Measurements from ENCODE around the gene PCMT1. TPM values are rescaled to one million over a fixed set of nuclear protein-coding genes. Genes with fewer than 3 reads are reported as not detected.
"Not testable (repeated sequence)": the region's sequence is repeated elsewhere in the genome, so short reads cannot be mapped to it uniquely, and the experiment has no call there.

Gene PCMT1
- total RNA-seq, 2 donors from 2014 or later: 32.4 to 32.9 TPM

DNA sequence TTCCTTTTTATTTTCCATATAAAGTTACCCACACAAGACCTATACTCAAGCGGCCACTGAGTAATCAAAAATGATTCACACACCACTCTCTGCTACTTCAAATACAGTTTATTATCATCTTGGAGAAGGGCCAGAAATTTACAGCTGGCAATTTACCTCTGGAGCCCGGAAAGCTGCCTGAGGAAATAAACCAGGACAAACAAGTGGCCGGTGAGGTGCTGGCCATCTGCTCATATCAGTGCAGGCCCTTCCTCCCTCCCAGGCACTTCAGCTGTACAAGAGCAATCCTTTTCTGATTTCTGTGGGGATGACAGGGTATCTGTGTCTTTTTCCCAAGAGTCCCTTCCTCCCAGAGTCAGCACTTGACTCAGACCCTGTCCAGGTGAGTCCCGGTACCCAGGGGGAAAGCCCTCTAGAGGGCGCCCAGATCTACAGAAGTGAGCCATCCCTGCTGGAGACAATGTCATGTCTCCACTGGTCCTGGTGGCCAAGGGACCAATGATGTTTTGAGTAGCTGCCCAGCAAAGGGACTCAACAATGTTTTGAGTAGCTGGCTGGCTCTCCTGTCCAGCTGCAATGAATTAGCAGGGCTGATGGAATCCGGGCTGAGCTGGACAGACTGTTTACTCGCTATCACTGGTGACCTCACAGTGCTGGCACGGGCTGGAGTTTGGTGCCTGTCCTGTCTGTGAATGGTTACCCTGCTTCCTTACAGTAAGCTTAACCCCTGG is 91.0 kb downstream of the PCMT1 start:
- DNase-seq: peak in 1 of 3 donors; percentile 24
- H3K36me3 Mint-ChIP-seq (ENCODE audit: low read depth): peaks cover 3% of the 10 kb centered on the region
- H3K27me3 Mint-ChIP-seq: no peaks in the 10 kb centered on the region
- ATAC-seq: peak; percentile 61
- no peak overlapping the region for H3K27ac Mint-ChIP-seq
- no peaks in the 10 kb centered on the region for H3K4me1 Mint-ChIP-seq
- no peaks in the 10 kb centered on the region for H3K9me3 ChIP-seq (ENCODE audit: control insufficient read depth, low read length, poor library complexity, severe bottlenecking)
- H3K4me3 Mint-ChIP-seq: no peak overlapping the region

- no peaks in the 10 kb centered on the region for H3K27me3 Mint-ChIP-seq
- DNase-seq: no peak
- no peaks in the 10 kb centered on the region for H3K4me1 Mint-ChIP-seq
- H3K9me3 ChIP-seq (ENCODE audit: control insufficient read depth, low read length, poor library complexity, severe bottlenecking): no peaks in the 10 kb centered on the region
- H3K36me3 Mint-ChIP-seq (ENCODE audit: low read depth): peaks cover 3% of the 10 kb centered on the region
- no peak overlapping the region for H3K27ac Mint-ChIP-seq
- ATAC-seq: no peak
- no peak overlapping the region for H3K4me3 Mint-ChIP-seq
Measured at GRCh38 chr6:149842331-149842730, 92.8 kb downstream of the PCMT1 start.

GRCh38 chr6:149843051-149843633 is 93.6 kb downstream of the PCMT1 start:
- no peak for DNase-seq
- no peaks in the 10 kb centered on the region for H3K4me1 Mint-ChIP-seq
- H3K36me3 Mint-ChIP-seq (ENCODE audit: low read depth): peaks cover 3% of the 10 kb centered on the region
- H3K27ac Mint-ChIP-seq: no peak overlapping the region
- H3K4me3 Mint-ChIP-seq: no peak overlapping the region
- H3K9me3 ChIP-seq (ENCODE audit: control insufficient read depth, low read length, poor library complexity, severe bottlenecking): no peaks in the 10 kb centered on the region
- no peaks in the 10 kb centered on the region for H3K27me3 Mint-ChIP-seq
- no peak for ATAC-seq

DNA sequence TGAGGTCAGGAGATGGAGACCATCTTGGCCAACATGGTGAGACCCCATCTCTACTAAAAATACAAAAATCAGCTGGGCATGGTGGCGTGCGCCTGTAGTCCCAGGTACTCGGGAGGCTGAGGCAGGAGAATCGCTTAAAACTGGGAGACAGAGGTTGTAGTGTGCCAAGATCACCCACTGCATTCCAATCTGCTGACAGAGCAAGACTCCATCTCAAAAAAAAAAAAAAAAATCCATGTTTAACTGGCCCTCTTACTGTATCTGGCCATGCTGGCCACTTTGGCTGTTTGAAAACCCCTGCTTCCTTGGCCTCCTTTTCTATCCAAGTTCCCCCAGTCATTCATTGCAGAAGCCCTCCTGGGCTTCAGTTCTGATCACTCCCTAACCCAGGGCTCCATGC is 94.5 kb downstream of the PCMT1 start:
- not testable (repeated sequence) for H3K27ac Mint-ChIP-seq; DNase-seq; H3K27me3 Mint-ChIP-seq; ATAC-seq; H3K36me3 Mint-ChIP-seq (ENCODE audit: low read depth); H3K4me3 Mint-ChIP-seq; H3K9me3 ChIP-seq (ENCODE audit: control insufficient read depth, low read length, poor library complexity, severe bottlenecking); H3K4me1 Mint-ChIP-seq

- Mint-ChIP-seq H3K36me3 (ENCODE audit: low read depth) (peaks cover 3% of the 10 kb centered on the region), H3K4me1 (no peaks in the 10 kb centered on the region), H3K27me3 (no peaks in the 10 kb centered on the region), H3K4me3 (no peak overlapping the region), H3K27ac (no peak overlapping the region)
- H3K9me3 ChIP-seq (ENCODE audit: control insufficient read depth, low read length, poor library complexity, severe bottlenecking): no peaks in the 10 kb centered on the region
- DNase-seq (no peak), ATAC-seq (no peak)
Measured at GRCh38 chr6:149844480-149844879, 94.9 kb downstream of the PCMT1 start.

GRCh38 chr6:149845549-149845948 is 96.0 kb downstream of the PCMT1 start:
- DNase-seq (no peak), ATAC-seq (no peak)
- peaks cover 3% of the 10 kb centered on the region for H3K36me3 Mint-ChIP-seq (ENCODE audit: low read depth)
- H3K4me1 Mint-ChIP-seq: no peaks in the 10 kb centered on the region
- no peak overlapping the region for H3K27ac Mint-ChIP-seq
- H3K27me3 Mint-ChIP-seq: no peaks in the 10 kb centered on the region
- no peaks in the 10 kb centered on the region for H3K9me3 ChIP-seq (ENCODE audit: control insufficient read depth, low read length, poor library complexity, severe bottlenecking)
- no peak overlapping the region for H3K4me3 Mint-ChIP-seq

GRCh38 chr6:149846321-149846720 is 96.8 kb downstream of the PCMT1 start:
- H3K4me1 Mint-ChIP-seq: peaks cover 4% of the 10 kb centered on the region
- DNase-seq (no peak), ATAC-seq (no peak)
- H3K9me3 ChIP-seq (ENCODE audit: control insufficient read depth, low read length, poor library complexity, severe bottlenecking): no peaks in the 10 kb centered on the region
- H3K36me3 Mint-ChIP-seq (ENCODE audit: low read depth): peaks cover 3% of the 10 kb centered on the region
- no peaks in the 10 kb centered on the region for H3K27me3 Mint-ChIP-seq
- no peak overlapping the region for H3K27ac Mint-ChIP-seq
- no peak overlapping the region for H3K4me3 Mint-ChIP-seq

- Mint-ChIP-seq H3K36me3 (ENCODE audit: low read depth) (peaks cover 3% of the 10 kb centered on the region), H3K4me3 (no peak overlapping the region), H3K27me3 (no peaks in the 10 kb centered on the region), H3K4me1 (peaks cover 9% of the 10 kb centered on the region), H3K27ac (no peak overlapping the region)
- DNase-seq (no peak), ATAC-seq (no peak)
- H3K9me3 ChIP-seq (ENCODE audit: control insufficient read depth, low read length, poor library complexity, severe bottlenecking): no peaks in the 10 kb centered on the region
Measured at GRCh38 chr6:149847939-149848267, 98.4 kb downstream of the PCMT1 start.

DNA sequence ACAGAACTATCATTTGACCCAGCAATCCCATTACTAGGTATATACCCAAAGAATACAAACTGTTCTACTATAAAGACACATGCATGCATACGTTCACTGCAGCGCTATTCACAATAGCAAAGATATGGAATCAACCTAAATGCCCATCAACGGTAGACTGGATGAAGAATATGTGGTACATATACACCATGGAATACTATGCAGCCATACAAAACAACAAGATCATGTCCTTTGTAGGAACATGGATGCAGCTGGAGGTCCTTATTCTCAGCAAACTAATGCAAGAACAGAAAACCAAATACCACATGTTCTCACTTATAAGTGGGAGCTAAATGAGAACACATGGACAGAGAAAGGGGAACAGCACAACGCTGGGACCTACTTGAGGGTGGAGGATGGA is 98.8 kb downstream of the PCMT1 start:
- H3K27ac Mint-ChIP-seq; H3K36me3 Mint-ChIP-seq (ENCODE audit: low read depth); H3K27me3 Mint-ChIP-seq; H3K4me1 Mint-ChIP-seq; ATAC-seq; H3K9me3 ChIP-seq (ENCODE audit: control insufficient read depth, low read length, poor library complexity, severe bottlenecking); H3K4me3 Mint-ChIP-seq; DNase-seq: not testable (repeated sequence)

DNA sequence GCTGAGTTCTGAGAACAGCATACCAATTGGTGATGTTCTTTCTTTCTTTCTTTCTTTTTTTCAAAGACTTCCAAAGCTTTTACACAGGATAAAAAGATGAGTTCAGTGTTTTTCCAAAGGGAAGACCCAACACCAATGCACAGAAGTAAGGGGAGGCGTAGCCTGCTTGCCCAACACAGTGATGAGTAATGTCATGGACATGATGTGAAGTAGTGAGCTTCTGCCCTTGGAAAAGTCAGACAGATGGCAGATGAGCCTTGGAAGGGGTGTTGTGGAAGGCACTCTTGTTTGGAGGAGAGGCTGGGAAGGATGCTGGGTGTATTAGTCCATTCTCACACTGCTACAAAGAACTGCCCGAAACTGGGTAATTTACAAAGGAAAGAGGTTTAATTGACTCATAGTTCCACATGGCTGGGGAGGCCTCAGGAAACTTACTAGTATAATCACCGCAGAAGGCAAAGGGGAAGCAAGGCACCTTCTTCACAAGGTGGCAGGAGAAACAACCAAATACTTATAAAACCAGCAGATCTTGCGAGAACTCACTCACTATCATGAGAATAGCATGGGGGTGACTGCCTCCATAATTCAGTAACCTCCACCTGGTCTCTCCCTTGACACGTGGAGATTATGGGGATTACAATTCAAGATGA is 102.0 kb downstream of the PCMT1 start:
- no peak overlapping the region for H3K4me3 Mint-ChIP-seq
- peak overlapping the region; percentile 47 for H3K27ac Mint-ChIP-seq
- H3K4me1 Mint-ChIP-seq: peaks cover 12% of the 10 kb centered on the region
- H3K9me3 ChIP-seq (ENCODE audit: control insufficient read depth, low read length, poor library complexity, severe bottlenecking): no peaks in the 10 kb centered on the region
- DNase-seq (no peak), ATAC-seq (no peak)
- H3K36me3 Mint-ChIP-seq (ENCODE audit: low read depth): no peaks in the 10 kb centered on the region
- no peaks in the 10 kb centered on the region for H3K27me3 Mint-ChIP-seq

DNA sequence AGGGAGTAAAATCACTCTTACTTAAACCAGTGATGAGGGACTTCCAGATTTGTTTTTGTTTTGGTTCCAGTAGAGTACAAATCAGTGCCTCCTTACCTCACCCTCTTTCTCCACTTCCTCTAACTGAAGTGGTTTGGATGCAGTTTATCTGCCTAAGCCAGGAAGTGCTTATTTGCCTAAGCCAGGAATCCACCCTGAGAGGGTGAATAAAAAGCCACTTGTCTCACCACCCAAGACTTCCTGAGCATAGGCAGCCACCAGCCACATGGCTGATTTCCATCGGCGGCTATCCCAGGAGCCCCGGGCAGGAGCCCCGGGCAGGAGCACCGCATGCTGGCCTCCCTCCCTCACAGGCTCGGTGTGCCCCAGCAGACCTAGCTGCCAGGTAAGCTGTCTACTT is 102.6 kb downstream of the PCMT1 start:
- H3K36me3 Mint-ChIP-seq (ENCODE audit: low read depth): no peaks in the 10 kb centered on the region
- DNase-seq (no peak), ATAC-seq (peak; percentile 87)
- H3K27me3 Mint-ChIP-seq: no peaks in the 10 kb centered on the region
- H3K4me1 Mint-ChIP-seq: peaks cover 12% of the 10 kb centered on the region
- no peak overlapping the region for H3K27ac Mint-ChIP-seq
- H3K9me3 ChIP-seq (ENCODE audit: control insufficient read depth, low read length, poor library complexity, severe bottlenecking): no peaks in the 10 kb centered on the region
- H3K4me3 Mint-ChIP-seq: no peak overlapping the region

- H3K36me3 Mint-ChIP-seq (ENCODE audit: low read depth): no peaks in the 10 kb centered on the region
- ATAC-seq: peak; percentile 18
- H3K4me1 Mint-ChIP-seq: peaks cover 12% of the 10 kb centered on the region
Measured at GRCh38 chr6:149852881-149853280, 103.3 kb downstream of the PCMT1 start.

GRCh38 chr6:149854017-149854416 is 104.5 kb downstream of the PCMT1 start:
- H3K9me3 ChIP-seq (ENCODE audit: control insufficient read depth, low read length, poor library complexity, severe bottlenecking); H3K36me3 Mint-ChIP-seq (ENCODE audit: low read depth); H3K27me3 Mint-ChIP-seq; DNase-seq; H3K4me3 Mint-ChIP-seq; H3K27ac Mint-ChIP-seq; ATAC-seq: not testable (repeated sequence)
- peaks cover 12% of the 10 kb centered on the region for H3K4me1 Mint-ChIP-seq

More at GRCh38 chr6:149852881-149853280, 103.3 kb downstream of the PCMT1 start:
- Mint-ChIP-seq H3K27ac (no peak overlapping the region), H3K4me3 (no peak overlapping the region), H3K27me3 (no peaks in the 10 kb centered on the region)
- H3K9me3 ChIP-seq (ENCODE audit: control insufficient read depth, low read length, poor library complexity, severe bottlenecking): no peaks in the 10 kb centered on the region
- no peak for DNase-seq

DNA sequence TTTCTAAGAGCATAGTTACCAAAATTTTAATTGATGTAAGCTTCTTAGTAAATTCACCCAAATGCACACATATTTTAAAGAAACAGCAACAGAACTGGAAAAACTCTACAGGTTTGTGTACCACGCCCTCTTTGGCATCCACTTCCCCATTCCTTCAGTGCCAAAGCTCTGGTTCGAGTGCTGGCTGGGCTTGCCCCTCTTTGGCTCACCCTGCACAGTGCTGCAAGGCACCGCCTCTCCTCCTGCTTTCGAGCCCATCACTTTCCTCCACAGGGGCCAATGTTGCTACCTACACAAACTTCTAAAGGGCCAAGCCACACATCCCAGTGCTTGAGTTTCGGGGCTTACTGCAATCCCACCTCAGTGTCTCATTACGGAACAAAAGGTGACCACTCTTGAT is 105.0 kb downstream of the PCMT1 start:
- H3K9me3 ChIP-seq (ENCODE audit: control insufficient read depth, low read length, poor library complexity, severe bottlenecking): no peaks in the 10 kb centered on the region
- no peak overlapping the region for H3K4me3 Mint-ChIP-seq
- H3K27ac Mint-ChIP-seq: no peak overlapping the region
- DNase-seq (no peak), ATAC-seq (no peak)
- H3K36me3 Mint-ChIP-seq (ENCODE audit: low read depth): no peaks in the 10 kb centered on the region
- no peaks in the 10 kb centered on the region for H3K27me3 Mint-ChIP-seq
- peaks cover 12% of the 10 kb centered on the region for H3K4me1 Mint-ChIP-seq
